HG03103 (cell line): ENCODE data around the gene POFUT2.

Source experiments
- ATAC-seq: cut with Tn5 transposase; IDR thresholded peaks from one replicate; pipeline ENCODE4 v1.9.1; 2021; ENCODE audit warnings: low read depth; ENCODE audit not compliant: unreplicated experiment

POFUT2 gene

DNA sequence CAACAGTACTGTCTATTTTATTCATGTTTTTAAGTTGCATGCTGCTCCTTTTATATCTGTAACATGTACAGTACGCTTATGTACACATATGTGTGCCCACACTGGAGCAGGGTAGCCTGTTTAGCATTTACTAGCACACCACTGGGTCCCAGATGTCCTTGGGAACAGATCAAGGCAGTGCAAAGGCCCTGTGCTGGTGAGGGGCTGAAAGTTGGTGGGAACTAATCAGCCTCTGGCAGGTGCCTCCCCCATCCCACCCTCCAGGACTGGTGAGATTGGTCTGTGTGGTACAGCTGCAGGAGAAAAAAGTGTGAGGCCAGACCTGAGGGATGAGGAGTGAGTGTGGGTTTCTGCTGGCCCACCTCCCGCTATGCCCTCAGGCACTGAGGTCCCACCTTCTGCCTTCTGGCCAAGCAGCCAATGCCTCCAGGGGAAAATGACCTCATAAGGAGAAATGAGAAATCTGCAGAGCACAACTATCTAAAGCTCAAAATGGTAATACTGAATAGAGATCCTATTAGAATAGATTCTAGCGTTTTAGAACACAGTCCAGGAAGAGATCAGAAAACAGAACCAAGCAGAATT is 58.9 kb downstream of the POFUT2 start:
- no peak for ATAC-seq

DNA sequence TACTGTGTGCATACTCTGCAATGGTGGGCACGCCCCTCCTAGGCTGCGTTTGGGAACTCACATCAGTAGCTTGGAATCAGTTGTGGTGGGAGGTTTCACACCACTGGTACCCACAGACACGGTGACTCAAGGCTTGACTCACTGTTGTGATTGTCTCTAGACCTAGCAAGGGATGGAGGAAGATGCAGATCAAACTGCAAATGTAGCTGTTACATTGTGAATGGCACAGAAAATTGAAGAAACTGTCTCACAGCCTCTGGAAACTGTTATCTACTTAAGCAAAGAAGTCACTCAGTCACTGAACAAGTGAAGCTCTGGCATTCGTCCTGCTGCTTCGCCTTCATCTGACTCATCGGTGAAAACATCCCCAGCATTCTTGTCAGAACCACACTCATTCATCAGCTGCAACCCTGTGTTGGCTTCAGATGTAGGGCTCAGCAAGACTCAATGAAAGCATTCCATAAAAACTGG is 59.5 kb downstream of the POFUT2 start:
- no peak for ATAC-seq

DNA sequence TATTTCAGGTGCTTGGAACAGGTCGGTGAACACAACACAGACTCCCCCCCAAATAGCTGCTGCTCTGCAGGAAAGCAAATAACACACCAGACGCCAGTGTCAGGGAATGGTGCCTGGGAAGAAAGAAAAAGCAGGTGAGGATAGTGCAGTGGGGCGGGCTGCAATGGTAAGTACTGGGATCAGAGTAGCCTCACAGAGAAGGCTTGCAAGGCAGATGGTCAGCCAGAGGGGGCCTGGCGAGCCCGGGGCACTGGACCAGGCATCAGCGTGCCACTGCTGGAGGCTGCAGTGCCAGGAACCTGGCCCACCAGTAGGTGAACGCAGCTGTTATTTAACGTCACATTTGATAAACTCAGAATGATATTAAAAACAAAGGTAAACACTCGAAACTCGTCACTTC is 60.0 kb downstream of the POFUT2 start:
- no peak for ATAC-seq

DNA sequence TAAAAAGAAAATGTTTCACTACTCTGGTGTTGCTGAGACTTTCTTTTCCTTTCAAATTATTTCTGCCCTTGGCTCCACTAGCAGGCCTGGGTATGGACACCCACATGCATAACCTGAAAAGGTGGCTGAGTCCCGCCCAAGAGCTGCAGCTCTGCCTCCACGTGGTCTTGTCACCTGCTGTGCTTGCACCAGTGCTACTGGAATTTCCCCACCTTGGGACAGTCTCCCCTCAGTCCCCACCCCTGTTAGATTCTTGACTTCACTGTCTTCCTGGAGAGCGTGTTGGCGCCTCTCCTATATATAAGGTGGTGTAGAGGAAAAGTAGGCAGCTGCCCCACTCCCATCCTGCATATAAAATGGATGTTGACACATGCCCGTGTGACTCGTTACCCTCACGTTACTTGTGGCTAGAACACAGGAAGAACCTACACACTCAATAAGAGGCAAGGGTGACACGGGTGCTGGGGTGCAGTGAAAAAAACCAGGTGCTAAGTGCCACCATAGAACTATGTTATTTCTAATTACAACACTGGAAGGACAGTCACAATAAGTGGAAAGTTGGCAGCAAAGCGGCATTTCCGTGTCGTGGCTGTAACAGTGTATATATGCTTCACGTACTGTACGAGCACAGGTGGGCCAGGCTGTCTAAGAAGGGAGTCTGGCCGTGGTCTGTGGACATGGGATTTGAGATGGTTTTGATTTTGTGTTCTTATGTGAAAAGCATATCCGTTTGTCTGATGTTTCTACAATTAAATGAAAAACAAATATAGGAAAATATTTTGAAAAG is 61.0 kb downstream of the POFUT2 start:
- ATAC-seq, result no peak

DNA sequence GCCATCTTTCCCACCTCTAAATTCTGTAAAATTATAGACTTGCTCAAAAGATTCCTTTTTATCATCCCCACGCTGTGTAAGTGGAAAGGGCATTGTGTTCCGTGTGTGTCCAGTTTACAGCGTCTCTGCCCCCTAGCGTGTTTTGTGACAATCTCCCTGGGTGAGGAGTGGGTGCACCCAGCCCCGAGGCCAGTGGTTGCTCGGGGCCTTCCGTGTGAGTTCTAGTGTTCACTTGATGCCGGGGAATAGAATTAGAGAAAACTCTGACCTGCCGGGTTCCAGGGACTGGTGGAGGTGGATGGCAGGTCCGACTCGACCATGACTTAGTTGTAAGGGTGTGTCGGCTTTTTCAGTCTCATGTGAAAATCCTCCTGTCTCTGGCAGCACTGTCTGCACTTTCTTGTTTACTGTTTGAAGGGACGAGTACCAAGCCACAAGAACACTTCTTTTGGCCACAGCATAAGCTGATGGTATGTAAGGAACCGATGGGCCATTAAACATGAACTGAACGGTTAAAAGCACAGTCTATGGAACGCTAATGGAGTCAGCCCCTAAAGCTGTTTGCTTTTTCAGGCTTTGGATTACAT is 61.9 kb downstream of the POFUT2 start:
- ATAC-seq, result no peak

DNA sequence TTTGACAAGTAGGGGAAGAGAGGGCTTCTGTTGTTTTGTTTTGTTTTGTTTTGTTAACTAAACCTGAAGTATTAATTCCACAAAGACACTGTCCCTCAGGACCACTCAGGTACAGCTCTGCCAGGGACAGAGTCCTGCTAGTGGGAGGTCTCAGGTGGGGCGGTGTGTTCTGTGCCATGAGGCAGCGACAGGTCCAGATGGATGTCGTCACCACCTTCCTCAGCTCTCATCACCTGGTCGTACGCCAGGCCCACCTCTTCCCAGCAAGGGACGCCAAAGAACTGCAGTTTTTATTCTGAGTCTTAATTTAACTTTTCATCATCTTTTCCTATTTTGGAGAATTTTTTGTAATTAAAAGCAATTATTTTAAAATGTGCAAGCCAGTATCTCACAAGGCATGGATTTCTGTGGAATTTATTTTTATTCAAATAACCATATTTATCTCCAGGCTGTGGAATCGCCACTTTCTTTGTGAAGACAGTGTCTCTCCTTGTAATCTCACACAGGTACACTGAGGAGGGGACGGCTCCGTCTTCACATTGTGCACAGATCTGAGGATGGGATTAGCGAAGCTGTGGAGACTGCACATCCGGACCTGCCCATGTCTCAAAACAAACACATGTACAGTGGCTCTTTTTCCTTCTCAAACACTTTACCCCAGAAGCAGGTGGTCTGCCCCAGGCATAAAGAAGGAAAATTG is 62.5 kb downstream of the POFUT2 start:
- ATAC-seq, result no peak

DNA sequence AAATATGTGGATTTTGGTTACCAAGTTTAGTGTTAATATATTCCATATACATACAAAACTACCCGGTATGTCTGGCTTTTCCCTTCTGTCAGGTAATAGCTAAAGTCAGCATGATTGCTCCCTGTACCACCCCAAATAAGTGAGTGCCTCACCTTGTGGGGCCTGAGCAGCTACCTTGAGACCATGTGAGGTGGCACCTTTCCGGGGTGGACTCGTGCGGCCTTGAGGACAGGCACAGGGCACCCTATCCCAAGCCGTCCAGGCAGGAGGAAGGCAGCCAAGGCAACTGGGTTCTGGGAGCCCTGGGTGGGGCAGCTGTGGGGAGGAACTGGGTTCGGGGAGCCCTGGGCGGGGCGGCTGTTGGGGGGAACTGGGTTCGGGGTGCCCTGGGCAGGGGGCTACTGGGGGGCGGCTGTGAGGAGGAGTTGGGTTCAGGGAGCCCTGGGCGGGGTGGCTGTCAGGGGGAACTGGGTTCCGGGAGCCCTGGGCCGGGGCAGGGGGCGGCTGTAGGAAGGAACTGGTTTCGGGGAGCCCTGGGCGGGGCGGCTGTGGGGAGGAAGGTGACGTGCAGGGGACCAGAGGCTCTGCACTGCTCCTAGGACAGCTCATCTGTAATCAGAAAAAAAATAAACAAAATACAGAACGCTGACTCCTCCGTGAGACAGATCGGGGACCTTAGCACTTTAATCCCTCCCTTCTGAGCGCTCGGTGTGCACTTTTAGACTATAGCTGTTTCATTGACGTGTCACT is 63.3 kb downstream of the POFUT2 start:
- no peak for ATAC-seq

GRCh38 chr21:45223236-45224185 is 64.2 kb downstream of the POFUT2 start:
- ATAC-seq, result no peak

- no peak for ATAC-seq
Observed at GRCh38 chr21:45222001-45222400, 65.7 kb downstream of the POFUT2 start.

GRCh38 chr21:45220714-45221490 is 66.8 kb downstream of the POFUT2 start:
- ATAC-seq, result no peak

DNA sequence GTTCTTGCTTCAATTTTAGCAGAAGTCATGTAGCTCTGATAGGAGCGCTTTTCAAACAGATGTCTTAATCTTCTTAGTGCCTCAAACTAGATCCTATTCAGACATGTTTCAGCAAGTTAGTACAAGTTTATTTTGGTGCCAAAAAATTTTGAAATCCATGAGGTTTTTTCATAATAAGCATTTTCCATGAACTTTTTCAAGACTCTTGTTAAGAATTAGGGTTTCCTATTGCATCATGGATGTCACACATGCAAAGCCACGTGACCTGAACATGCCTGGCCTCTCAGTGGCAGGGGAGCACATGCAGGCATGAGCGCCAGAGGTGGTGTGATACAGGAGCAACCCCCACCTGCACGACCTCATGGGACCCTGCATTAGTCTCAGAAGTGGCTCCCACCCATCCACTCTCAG is 67.6 kb downstream of the POFUT2 start:
- no peak for ATAC-seq

DNA sequence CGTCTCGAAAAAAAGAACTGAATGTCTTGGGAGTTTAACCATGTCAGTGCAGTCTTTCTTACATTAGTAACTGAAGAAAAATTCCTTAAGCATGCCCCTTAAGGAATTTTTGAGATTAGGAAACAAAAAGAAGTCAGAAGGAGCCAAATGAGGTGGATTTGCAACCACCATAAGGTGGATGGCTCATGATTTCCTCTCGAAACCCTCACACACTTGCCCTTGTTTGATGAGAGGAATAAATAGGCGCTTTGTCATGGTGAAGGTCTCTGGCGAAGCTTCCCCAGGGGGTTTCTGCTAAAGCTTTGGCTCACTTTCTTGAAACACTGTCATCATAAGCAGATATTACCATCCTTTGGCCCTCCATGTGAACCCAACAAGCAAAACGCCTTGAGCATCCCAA is 68.2 kb downstream of the POFUT2 start:
- no peak for ATAC-seq

DNA sequence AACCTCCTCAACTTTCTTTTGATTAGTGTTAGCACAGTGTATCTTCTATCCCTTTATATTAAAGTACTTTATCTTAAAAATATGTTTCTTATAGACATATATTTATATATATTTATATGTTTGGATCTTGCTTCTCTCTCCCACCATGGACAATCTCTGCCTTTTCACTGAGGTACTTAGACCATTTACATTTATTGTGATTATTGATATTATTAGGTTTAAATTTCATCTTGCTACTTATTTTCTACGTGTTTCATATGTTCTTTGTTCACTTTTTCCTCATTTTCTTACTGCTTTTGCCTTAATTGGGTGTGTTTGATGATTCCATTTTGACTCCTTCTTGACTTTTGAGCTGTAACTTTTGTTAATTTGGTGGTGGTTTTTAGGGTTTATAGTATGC is 70.7 kb downstream of the POFUT2 start:
- ATAC-seq, result no peak

DNA sequence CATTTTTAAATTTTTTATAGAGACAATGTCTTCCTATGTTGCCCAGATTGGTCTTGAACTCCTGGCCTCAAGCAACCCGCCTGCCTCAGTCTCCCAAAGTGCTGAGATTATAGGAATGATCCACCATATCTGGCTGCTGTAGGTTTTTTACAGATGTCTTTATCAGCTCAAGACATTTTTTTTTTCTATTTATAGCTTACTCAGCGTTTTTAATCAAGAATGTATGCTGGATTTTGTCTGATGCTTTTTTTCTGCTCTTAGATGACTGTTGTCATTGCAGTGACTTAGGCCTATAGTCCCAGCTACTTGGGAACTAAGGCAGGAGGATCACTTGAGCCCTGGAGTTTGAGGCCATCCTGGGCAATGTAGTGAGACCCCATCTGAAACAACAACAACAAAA is 72.5 kb downstream of the POFUT2 start:
- ATAC-seq, result no peak
